OCI-LY1 (cell line): ENCODE results near the gene FBXW2.
"Not testable (repeated sequence)": the region's sequence is repeated elsewhere in the genome, so short reads cannot be mapped to it uniquely, and the experiment has no call there.

Source experiments
- H2AFZ ChIP-seq: fragments of 200-600 bp; sonication (generic), shearing (Covaris generic); 2 replicates; pipeline ENCODE4 v1.6.0; 2014; ENCODE audit warnings: antibody characterized with exemption, mild to moderate bottlenecking, low read length
- H3F3A ChIP-seq: fragments of 200-600 bp; sonication (generic), shearing (Covaris generic); 2 replicates; pipeline ENCODE4 v1.6.0; 2014; ENCODE audit warnings: mild to moderate bottlenecking, antibody characterized with exemption, low read length, moderate library complexity; ENCODE audit not compliant: insufficient read depth
- H3K27ac ChIP-seq: fragments of 200-600 bp; sonication (generic); 2 replicates; pipeline ENCODE4 v1.5.1; 2014; ENCODE audit warnings: low read length, mixed run types, mild to moderate bottlenecking, low read depth; ENCODE audit not compliant: poor library complexity, severe bottlenecking
- H3K27me3 ChIP-seq: fragments of 200-600 bp; sonication (generic); 2 replicates; pipeline ENCODE4 v1.6.0; 2014; ENCODE audit warnings: antibody characterized with exemption, mild to moderate bottlenecking, low read length, moderate library complexity; ENCODE audit not compliant: insufficient read depth
- H3K36me3 ChIP-seq: fragments of 200-600 bp; sonication (generic); 2 replicates; pipeline ENCODE4 v1.6.1; 2014; ENCODE audit warnings: mild to moderate bottlenecking, antibody characterized with exemption, low read length, moderate library complexity, mixed read lengths; ENCODE audit not compliant: insufficient read depth
- H3K4me1 ChIP-seq: fragments of 200-600 bp; sonication (generic); 2 replicates; pipeline ENCODE4 v1.5.1; 2014; ENCODE audit warnings: mild to moderate bottlenecking, low read length, moderate library complexity; ENCODE audit not compliant: insufficient read depth, severe bottlenecking
- H3K4me2 ChIP-seq: fragments of 200-600 bp; sonication (generic), shearing (Covaris generic); 2 replicates; pipeline ENCODE4 v1.6.1; 2014; ENCODE audit warnings: low read length
- H3K4me3 ChIP-seq: fragments of 200-600 bp; sonication (generic); 2 replicates; pipeline ENCODE4 v1.5.1; 2014; ENCODE audit warnings: low read length, low read depth, mild to moderate bottlenecking, mixed read lengths; ENCODE audit not compliant: poor library complexity, severe bottlenecking
- H3K79me2 ChIP-seq: fragments of 200-600 bp; shearing (Covaris generic); 2 replicates; pipeline ENCODE4 v1.6.1; 2016; ENCODE audit warnings: mixed run types, low read length, mixed read lengths; ENCODE audit not compliant: insufficient read depth
- H3K9ac ChIP-seq: fragments of 200-600 bp; sonication (generic), shearing (Covaris generic); 2 replicates; pipeline ENCODE4 v1.6.1; 2014; ENCODE audit warnings: mild to moderate bottlenecking, low read length, mixed read lengths
- H3K9me2 ChIP-seq: fragments of 200-600 bp; sonication (generic), shearing (Covaris generic); 2 replicates; pipeline ENCODE4 v1.6.1; 2014; ENCODE audit warnings: low read depth, mild to moderate bottlenecking, low read length, mixed read lengths
- H3K9me3 ChIP-seq: fragments of 200-600 bp; shearing (Covaris generic); 2 replicates; pipeline ENCODE4 v1.6.1; 2014; ENCODE audit warnings: low read length, mixed read lengths
- H4K20me1 ChIP-seq: fragments of 200-600 bp; sonication (generic), shearing (Covaris generic); 2 replicates; pipeline ENCODE4 v1.6.0; 2016; ENCODE audit warnings: mild to moderate bottlenecking, low read length; ENCODE audit not compliant: insufficient read depth
- CTCF ChIP-seq: fragments of 200-600 bp; sonication (generic), shearing (Covaris generic); IDR thresholded peaks from 2 replicates; pipeline ENCODE4 v1.5.1; 2017; ENCODE audit warnings: mild to moderate bottlenecking, antibody characterized with exemption, low read length, moderate library complexity, mixed read lengths
- EZH2 ChIP-seq: fragments of 200-600 bp; sonication (generic), shearing (Covaris generic); IDR thresholded peaks from 2 replicates; pipeline ENCODE4 v1.8.0; 2017; ENCODE audit warnings: borderline replicate concordance, mixed run types, mild to moderate bottlenecking, antibody characterized with exemption, low read length, moderate library complexity, mixed read lengths

The FBXW2 gene

GRCh38 chr9:120755810-120756434 lies 37.3 kb downstream of the FBXW2 start:
- Histone ChIP-seq H2AFZ (no peak overlapping the region), H3K4me2 (no peak overlapping the region), H3K9me3 (no peaks in the 10 kb centered on the region), H3K4me3 (no peak overlapping the region), H3K27ac (peak overlapping the region; percentile 77), H3K4me1 (peaks cover 20% of the 10 kb centered on the region), H3K9ac (no peak overlapping the region; the same call in 1 of the 2 replicates), H3K79me2 (no peaks in the 10 kb centered on the region), H3K9me2 (no peaks in the 10 kb centered on the region), H3K36me3 (peaks cover 23% of the 10 kb centered on the region; the same call in 1 of the 2 replicates), H4K20me1 (no peaks in the 10 kb centered on the region), H3K27me3 (no peaks in the 10 kb centered on the region), H3F3A (no peaks in the 10 kb centered on the region)
- TF ChIP-seq CTCF (peak; percentile 88), EZH2 (no peak)

DNA sequence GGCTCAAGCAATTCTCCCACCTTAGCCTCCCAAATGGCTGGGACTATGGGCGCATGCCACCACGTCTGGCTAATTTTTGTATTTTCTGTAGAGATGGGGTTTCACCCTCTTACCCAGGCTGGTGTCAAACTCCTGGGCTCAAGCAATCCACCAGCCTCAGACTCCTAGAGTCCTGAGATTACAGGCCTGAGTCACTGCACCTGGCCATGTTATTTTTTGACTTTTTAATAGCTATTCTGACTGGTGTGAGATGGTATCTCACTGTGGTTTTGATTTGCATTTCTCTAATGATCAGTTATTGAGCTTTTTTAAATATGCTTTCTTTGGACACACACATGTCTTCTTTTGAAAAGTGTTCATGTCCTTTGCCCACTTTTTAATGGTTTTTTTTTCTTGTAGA lies 38.2 kb downstream of the FBXW2 start:
- H3K27me3 ChIP-seq: no peaks in the 10 kb centered on the region
- H3K4me2 ChIP-seq: no peak overlapping the region
- H3K4me1 ChIP-seq: peaks cover 20% of the 10 kb centered on the region
- H3K36me3 ChIP-seq: peaks cover 18% of the 10 kb centered on the region; the same call in 1 of the 2 replicates
- no peak overlapping the region for H3K27ac ChIP-seq
- no peaks in the 10 kb centered on the region for H3K9me3 ChIP-seq
- H3K4me3 ChIP-seq: no peak overlapping the region
- no peaks in the 10 kb centered on the region for H3K79me2 ChIP-seq
- no peak overlapping the region for H3K9ac ChIP-seq
- H3K9me2 ChIP-seq: no peaks in the 10 kb centered on the region
- H2AFZ ChIP-seq: no peak overlapping the region
- no peaks in the 10 kb centered on the region for H4K20me1 ChIP-seq
- H3F3A ChIP-seq: no peaks in the 10 kb centered on the region
- TF ChIP-seq EZH2 (no peak), CTCF (no peak)

DNA sequence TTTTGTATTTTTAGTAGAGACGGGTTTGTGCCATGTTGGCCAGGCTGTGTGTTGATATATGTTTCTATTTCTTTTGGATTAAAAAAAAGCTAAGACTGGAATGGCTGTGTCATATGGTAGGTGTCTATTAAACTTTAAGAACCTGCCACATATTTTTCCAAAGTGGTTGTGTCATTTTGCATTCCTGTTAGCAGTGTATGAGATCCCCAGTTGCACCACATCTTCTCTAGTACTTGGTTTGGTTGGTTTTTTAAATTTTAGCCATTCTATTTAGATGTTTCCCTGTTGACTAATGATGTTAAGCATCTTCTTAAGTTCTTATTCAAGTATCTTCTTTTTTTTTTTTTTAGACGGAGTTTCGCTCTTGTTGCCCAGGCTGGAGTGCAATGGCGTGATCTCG lies 42.8 kb downstream of the FBXW2 start:
- H3K4me1 ChIP-seq: no peaks in the 10 kb centered on the region
- no peak for TF ChIP-seq EZH2
- no peaks in the 10 kb centered on the region for H3K79me2 ChIP-seq
- no peaks in the 10 kb centered on the region for H4K20me1 ChIP-seq
- no peak overlapping the region for H3K9ac ChIP-seq
- no peak overlapping the region for H3K4me3 ChIP-seq
- H3K27me3 ChIP-seq: no peaks in the 10 kb centered on the region
- no peaks in the 10 kb centered on the region for H3K9me2 ChIP-seq
- no peaks in the 10 kb centered on the region for H3K9me3 ChIP-seq
- H2AFZ ChIP-seq: no peak overlapping the region
- no peaks in the 10 kb centered on the region for H3K36me3 ChIP-seq
- H3F3A ChIP-seq: no peaks in the 10 kb centered on the region
- no peak overlapping the region for H3K4me2 ChIP-seq
- H3K27ac ChIP-seq: no peak overlapping the region

- not testable (repeated sequence) for H3K4me3 ChIP-seq, H3K36me3 ChIP-seq, H2AFZ ChIP-seq, H3K9me3 ChIP-seq, H3K79me2 ChIP-seq, H3K4me1 ChIP-seq, H3K4me2 ChIP-seq, H4K20me1 ChIP-seq, H3F3A ChIP-seq, H3K9ac ChIP-seq, H3K9me2 ChIP-seq, H3K27ac ChIP-seq, H3K27me3 ChIP-seq
Measured at GRCh38 chr9:120746366-120746765, 46.9 kb downstream of the FBXW2 start.
